Colonic mucosa (tissue), 4 donors: ENCODE measurements around the gene DIPK2B. TPM values are rescaled to one million over a fixed set of nuclear protein-coding genes. Genes with fewer than 3 reads are reported as not detected.

Experiments used
- DNase-seq: peaks from one replicate; pipeline ENCODE4 v3.0.0-alpha.2; 2020
- H3K27ac ChIP-seq: fragments of 200-600 bp; one replicate; pipeline ENCODE4 v1.8.0; 2021
- H3K27me3 ChIP-seq: fragments of 200-600 bp; one replicate; pipeline ENCODE4 v1.8.0; 2021
- H3K36me3 ChIP-seq: fragments of 200-600 bp; one replicate; pipeline ENCODE4 v1.8.0; 2021
- H3K4me1 ChIP-seq: fragments of 200-600 bp; one replicate; pipeline ENCODE4 v1.8.0; 2021; ENCODE audit warnings: mild to moderate bottlenecking
- H3K4me3 ChIP-seq: fragments of 200-600 bp; one replicate; pipeline ENCODE4 v1.8.0; 2021
- H3K9ac ChIP-seq, 2 donors: one replicate each; pipeline ENCODE4 v1.7.0; 2013; ENCODE audit warnings: control low read depth in 2 of 2, low read depth in 2 of 2, low read length in 2 of 2
- H3K9me3 ChIP-seq: fragments of 200-600 bp; one replicate; pipeline ENCODE4 v1.8.0; 2021
- CTCF ChIP-seq: fragments of 200-600 bp; IDR thresholded peaks from one replicate; pipeline ENCODE4 v1.8.0; 2022; ENCODE audit warnings: antibody characterized with exemption, mild to moderate bottlenecking
- intact Hi-C: fragments of 100-400 bp; cut with DNase I; formaldehyde crosslinking; loops from one replicate; pipeline ENCODE4 v1.14.1; 2022
- total RNA-seq, 2 donors: library from RNA; stranded (reverse); fragmentation: NEBNext Ultra II Directional in 1 of 2; extraction: Animal tissue kit (Norgen Biotek cat#: 25700) in 1 of 2; gene quantifications; one replicate each; pipeline ENCODE4 v1.2.1, GENCODE V29; 2021
- donor health status: healthy.
- donor health status: DM: no; HTN: no; CAD: no.
- donor health status: DM: no; HTN: no; CAD: no.

The DIPK2B gene
- total RNA-seq, 2 donors from 2014 or later = 1.5 to 2.5 TPM

GRCh38 chrX:45230410-45230809, 29.7 kb upstream of the DIPK2B start:
- no peak overlapping the region for H3K4me3 ChIP-seq
- no peaks in the 10 kb centered on the region for H3K27me3 ChIP-seq
- H3K9me3 ChIP-seq = no peaks in the 10 kb centered on the region
- DNase-seq = no peak
- no peak for TF ChIP-seq CTCF
- no peak overlapping the region for H3K27ac ChIP-seq
- no peaks in the 10 kb centered on the region for H3K36me3 ChIP-seq
- no peak overlapping the region for H3K9ac ChIP-seq
- H3K4me1 ChIP-seq = no peaks in the 10 kb centered on the region
- intact Hi-C loops = no loop called here

GRCh38 chrX:45229348-45229747, 28.7 kb upstream of the DIPK2B start:
- Histone ChIP-seq H3K27me3 (no peaks in the 10 kb centered on the region), H3K4me1 (no peaks in the 10 kb centered on the region), H3K36me3 (no peaks in the 10 kb centered on the region), H3K27ac (no peak overlapping the region), H3K4me3 (no peak overlapping the region), H3K9me3 (no peaks in the 10 kb centered on the region), H3K9ac (no peak overlapping the region)
- no peak for DNase-seq
- no peak for TF ChIP-seq CTCF
- intact Hi-C loops = no loop called here

- intact Hi-C loops = no loop called here
- no peak overlapping the region for H3K4me3 ChIP-seq
- no peaks in the 10 kb centered on the region for H3K9me3 ChIP-seq
- H3K36me3 ChIP-seq = no peaks in the 10 kb centered on the region
- no peaks in the 10 kb centered on the region for H3K27me3 ChIP-seq
- DNase-seq = no peak
- no peaks in the 10 kb centered on the region for H3K4me1 ChIP-seq
- no peak for TF ChIP-seq CTCF
- no peak overlapping the region for H3K9ac ChIP-seq
- no peak overlapping the region for H3K27ac ChIP-seq
These were observed 27.4 kb upstream of the DIPK2B start for GRCh38 chrX:45228126-45228525.

- intact Hi-C loops = no loop called here
- Histone ChIP-seq H3K9ac (no peak overlapping the region), H3K9me3 (no peaks in the 10 kb centered on the region), H3K36me3 (no peaks in the 10 kb centered on the region), H3K4me1 (no peaks in the 10 kb centered on the region), H3K27ac (no peak overlapping the region), H3K4me3 (no peak overlapping the region), H3K27me3 (no peaks in the 10 kb centered on the region)
- no peak for DNase-seq
- no peak for TF ChIP-seq CTCF
These were observed 7.6 kb upstream of the DIPK2B start for GRCh38 chrX:45208121-45208856.

- intact Hi-C loops = no loop called here
- no peak overlapping the region for H3K27ac ChIP-seq
- no peak for TF ChIP-seq CTCF
These were observed 1.5 kb upstream of the DIPK2B start for GRCh38 chrX:45202171-45202570.

More at GRCh38 chrX:45202171-45202570, 1.5 kb upstream of the DIPK2B start:
- H3K36me3 ChIP-seq = no peaks in the 10 kb centered on the region
- peaks cover 7% of the 10 kb centered on the region for H3K4me1 ChIP-seq
- H3K4me3 ChIP-seq = no peak overlapping the region
- no peak overlapping the region for H3K9ac ChIP-seq
- no peak for DNase-seq
- no peaks in the 10 kb centered on the region for H3K27me3 ChIP-seq
- H3K9me3 ChIP-seq = no peaks in the 10 kb centered on the region
